Spinal cord (tissue), 10 donors: Measurements from ENCODE around the gene CCDC88C. TPM values are rescaled to one million over a fixed set of nuclear protein-coding genes. Genes with fewer than 3 reads are reported as not detected.

ENCODE experiments used
- DNase-seq, 6 donors: peaks; one replicate each; pipeline versions ENCODE4 v3.0.0 to v3.0.0-alpha.2; 2013 to 2015; ENCODE audit warnings: low spot score in 6 of 6, low read depth in 4 of 6
- H3K27ac ChIP-seq: one replicate; pipeline ENCODE4 v1.5.1; 2013; ENCODE audit warnings: low read depth, low read length, control low read depth
- H3K27me3 ChIP-seq: one replicate; pipeline ENCODE4 v1.6.1; 2013; ENCODE audit warnings: low read length; ENCODE audit not compliant: control insufficient read depth, insufficient read depth
- H3K36me3 ChIP-seq: one replicate; pipeline ENCODE4 v1.6.1; 2013; ENCODE audit warnings: low read length; ENCODE audit not compliant: control insufficient read depth, insufficient read depth
- H3K4me1 ChIP-seq: one replicate; pipeline ENCODE4 v1.6.1; 2013; ENCODE audit warnings: low read length; ENCODE audit not compliant: control insufficient read depth, insufficient read depth
- H3K4me3 ChIP-seq: one replicate; pipeline ENCODE4 v1.5.1; 2013; ENCODE audit warnings: low read depth, low read length, control low read depth
- H3K9me3 ChIP-seq: one replicate; pipeline ENCODE4 v1.6.1; 2013; ENCODE audit warnings: low read length; ENCODE audit not compliant: control insufficient read depth, insufficient read depth
- WGBS: methylation state at CpG from one replicate; pipeline ENCODE4 v1.1.5; 2013; ENCODE audit warnings: missing lambda C conversion rate; ENCODE audit not compliant: insufficient coverage; 5-methylcytosine and 5-hydroxymethylcytosine counted together
- polyA plus RNA-seq, 2 donors: library from polyadenylated mRNA; unstranded; fragments of 120-200 nt; gene quantifications; one replicate each; pipeline ENCODE4 v1.2.1, GENCODE V29; 2013; ENCODE audit not compliant: insufficient read length in 2 of 2
- total RNA-seq, 2 donors: library from RNA; depleted of rRNA in 1 of 2; stranded (reverse); fragments of 120-200 nt in 1 of 2; fragments of >200 nt in 1 of 2; gene quantifications; one replicate each; pipeline versions ENCODE4 v1.2.3 to v1.2.4, GENCODE V29; 2013 to 2014
- donor health status: healthy.

CCDC88C gene
- total and polyA plus RNA-seq, 4 donors: 8.8 to 22.6 (median 19.9) TPM

DNA sequence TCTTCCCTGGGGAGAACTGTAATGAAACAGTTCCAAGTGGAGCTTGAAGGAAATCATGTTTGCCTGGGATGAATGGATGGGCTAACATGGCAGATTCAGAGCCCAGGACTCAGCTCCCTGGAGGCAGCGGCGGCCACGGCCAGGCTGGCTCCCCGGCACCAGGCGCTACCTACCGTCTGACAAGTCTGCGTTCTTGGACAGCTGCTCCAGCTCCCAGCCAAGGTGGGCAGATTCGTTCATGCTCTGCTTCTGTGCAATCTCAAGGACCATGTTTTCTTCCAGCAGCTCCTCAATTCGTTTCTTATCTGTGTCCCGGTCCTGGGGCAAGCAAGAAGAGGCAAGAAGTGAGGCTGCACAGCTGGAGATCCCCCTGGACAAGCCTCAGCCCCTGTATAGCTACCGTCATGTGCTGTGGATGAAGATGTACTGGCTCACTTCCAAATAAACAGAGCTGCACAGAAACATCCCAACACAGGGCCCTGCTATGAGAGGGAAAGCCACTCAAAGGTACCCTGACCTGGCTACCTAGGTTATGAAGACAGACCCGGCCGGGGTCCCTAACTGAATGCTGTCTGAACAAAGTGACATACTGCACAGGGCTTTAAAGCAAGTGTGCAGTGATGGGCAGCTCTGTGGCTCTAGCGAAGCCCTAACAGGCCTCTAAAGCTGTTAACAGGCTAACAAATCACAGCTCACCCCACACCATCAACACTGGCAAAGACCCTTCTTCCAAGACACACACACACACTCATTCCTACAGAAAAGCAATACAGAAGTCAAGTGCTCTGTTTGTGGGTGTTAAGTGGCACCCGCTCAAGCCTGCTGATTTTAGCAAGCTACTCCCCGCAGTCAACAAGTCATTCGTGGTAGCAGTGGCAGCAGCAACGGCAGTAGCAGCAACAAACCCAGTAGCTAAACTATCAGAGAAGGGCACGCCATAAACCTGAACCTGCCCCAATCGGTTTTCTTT, 92.7 kb downstream of the CCDC88C start:
- Histone ChIP-seq H3K27ac (peak overlapping the region; percentile 30), H3K4me3 (no peak overlapping the region), H3K36me3 (peaks cover 23% of the 10 kb centered on the region), H3K4me1 (peaks cover 36% of the 10 kb centered on the region), H3K9me3 (no peaks in the 10 kb centered on the region), H3K27me3 (no peaks in the 10 kb centered on the region)
- WGBS: 70% methylated on average over 19 of the region's 20 CpGs
- DNase-seq: peak in 1 of 6 donors; percentile 37

DNA sequence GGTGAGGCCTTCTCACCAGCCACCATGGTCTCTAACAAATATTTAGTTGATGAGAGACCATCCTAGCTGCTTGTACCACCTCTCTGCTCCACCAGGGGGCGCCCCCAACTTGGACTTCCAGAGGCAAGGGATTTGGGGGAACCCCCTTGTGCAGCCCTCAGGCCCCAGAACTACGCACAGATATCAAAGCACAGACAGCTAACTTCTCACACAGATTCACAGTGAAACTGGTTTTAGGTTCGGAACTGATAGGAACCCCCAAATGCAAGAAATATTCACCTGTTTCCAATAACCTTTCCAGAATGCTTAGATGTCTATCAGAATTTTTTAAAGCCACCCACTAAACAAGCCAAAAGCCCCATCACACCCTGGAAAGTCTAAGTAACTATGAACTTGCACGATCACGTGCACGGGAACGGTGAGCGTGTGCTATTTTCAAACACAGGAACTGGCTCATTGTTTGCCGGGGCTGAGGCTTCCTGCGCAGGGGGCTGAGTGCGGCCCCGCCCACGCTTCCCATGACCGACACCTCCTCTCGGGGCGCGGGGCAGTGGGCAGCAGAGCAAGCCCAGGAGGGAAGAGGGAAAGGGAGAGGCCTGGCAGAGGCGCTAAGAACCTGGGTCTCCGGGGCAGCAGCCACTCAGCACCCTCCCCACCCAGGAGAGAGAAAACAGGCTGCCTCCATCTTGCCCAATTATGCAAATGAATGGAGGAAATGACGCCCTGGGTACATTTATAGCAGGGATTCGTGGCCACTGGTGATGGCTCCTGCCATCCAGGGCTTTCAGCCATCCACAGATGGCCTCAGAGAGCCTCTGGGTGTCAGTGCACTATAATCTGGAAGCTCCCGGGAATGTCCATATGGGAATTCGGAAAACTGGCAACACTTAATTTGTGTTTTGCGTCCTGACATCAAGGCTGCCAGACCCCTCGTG, 93.7 kb downstream of the CCDC88C start:
- H3K4me3 ChIP-seq: no peak overlapping the region
- H3K9me3 ChIP-seq: no peaks in the 10 kb centered on the region
- H3K36me3 ChIP-seq: peaks cover 29% of the 10 kb centered on the region
- H3K27ac ChIP-seq: peak overlapping the region; percentile 30
- no peaks in the 10 kb centered on the region for H3K27me3 ChIP-seq
- peaks cover 36% of the 10 kb centered on the region for H3K4me1 ChIP-seq
- DNase-seq: peak; percentile 50 to 95 (median 78)
- WGBS: 36% methylated on average over 16 of the region's 25 CpGs

DNA sequence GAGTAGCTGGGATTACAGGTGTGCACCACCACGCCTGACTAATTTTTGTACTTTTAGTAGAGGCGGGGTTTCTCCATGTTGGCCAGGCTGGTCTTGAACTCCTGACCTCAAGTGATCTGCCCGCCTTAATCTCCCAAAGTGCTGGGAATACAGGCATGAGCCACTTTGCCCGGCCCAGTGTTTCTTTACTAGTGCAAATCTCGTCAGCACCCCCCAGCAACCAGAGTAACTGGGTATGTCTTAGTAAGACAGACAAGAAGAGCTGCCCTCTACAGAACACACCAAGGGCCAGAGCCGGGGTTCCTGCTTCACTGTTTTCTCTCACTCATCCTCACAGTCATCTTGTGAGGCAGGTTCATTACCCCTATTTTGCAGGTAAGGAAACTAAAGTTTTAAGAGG, 94.6 kb downstream of the CCDC88C start:
- peak overlapping the region; percentile 7 for H3K27ac ChIP-seq
- WGBS: 93% methylated on average over 2 of the region's 6 CpGs
- no peaks in the 10 kb centered on the region for H3K9me3 ChIP-seq
- H3K4me1 ChIP-seq: peaks cover 36% of the 10 kb centered on the region
- no peak for DNase-seq
- no peak overlapping the region for H3K4me3 ChIP-seq
- peaks cover 33% of the 10 kb centered on the region for H3K36me3 ChIP-seq
- no peaks in the 10 kb centered on the region for H3K27me3 ChIP-seq

DNA sequence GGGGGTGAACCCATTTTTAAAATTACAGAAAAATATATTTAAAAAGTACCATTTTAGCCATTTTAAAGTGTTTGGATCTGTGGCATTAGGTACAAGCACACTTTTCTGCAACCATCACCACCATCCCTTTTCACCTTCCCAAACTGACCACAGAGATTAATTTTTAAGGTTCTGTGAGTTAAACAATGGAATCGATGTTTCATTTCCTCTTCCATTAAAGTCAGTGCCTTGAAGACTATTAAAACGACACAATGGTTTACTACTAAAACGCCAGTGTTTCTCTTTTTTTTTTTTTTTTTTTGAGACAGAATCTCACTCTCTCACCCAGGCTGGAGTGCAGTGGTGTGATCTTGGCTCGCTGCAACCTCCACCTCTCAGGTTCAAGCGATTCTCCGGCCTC, 95.0 kb downstream of the CCDC88C start:
- peaks cover 36% of the 10 kb centered on the region for H3K4me1 ChIP-seq
- no CpG with 5 or more reads among the region's 6 CpGs for WGBS
- no peak overlapping the region for H3K4me3 ChIP-seq
- peaks cover 36% of the 10 kb centered on the region for H3K36me3 ChIP-seq
- H3K9me3 ChIP-seq: no peaks in the 10 kb centered on the region
- no peak for DNase-seq
- H3K27ac ChIP-seq: no peak overlapping the region
- no peaks in the 10 kb centered on the region for H3K27me3 ChIP-seq

DNA sequence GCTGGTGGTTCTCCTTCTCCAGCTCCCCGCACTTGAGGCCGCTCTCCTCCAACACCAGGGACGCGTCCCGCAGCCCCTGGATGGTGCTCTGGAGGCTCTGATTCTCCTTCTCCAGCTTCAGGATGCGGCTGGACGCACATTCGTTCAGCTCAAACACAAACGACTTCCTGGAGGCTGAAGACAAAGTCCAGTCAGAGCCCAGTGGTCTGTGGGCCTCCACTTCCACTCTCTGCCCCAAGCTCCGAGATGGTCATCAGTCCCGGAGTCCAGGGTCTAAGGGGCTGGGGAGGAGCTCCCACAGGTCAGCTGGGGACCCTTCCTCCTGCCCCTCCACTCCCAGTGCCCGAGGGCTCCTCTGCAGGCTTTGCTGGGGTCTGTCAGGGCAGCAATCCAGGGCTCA, 96.5 kb downstream of the CCDC88C start:
- H3K4me1 ChIP-seq: peaks cover 33% of the 10 kb centered on the region
- no peaks in the 10 kb centered on the region for H3K9me3 ChIP-seq
- H3K36me3 ChIP-seq: peaks cover 49% of the 10 kb centered on the region
- 86% methylated on average over 12 of the region's 12 CpGs for WGBS
- H3K4me3 ChIP-seq: no peak overlapping the region
- DNase-seq: no peak
- H3K27ac ChIP-seq: no peak overlapping the region
- H3K27me3 ChIP-seq: no peaks in the 10 kb centered on the region

DNA sequence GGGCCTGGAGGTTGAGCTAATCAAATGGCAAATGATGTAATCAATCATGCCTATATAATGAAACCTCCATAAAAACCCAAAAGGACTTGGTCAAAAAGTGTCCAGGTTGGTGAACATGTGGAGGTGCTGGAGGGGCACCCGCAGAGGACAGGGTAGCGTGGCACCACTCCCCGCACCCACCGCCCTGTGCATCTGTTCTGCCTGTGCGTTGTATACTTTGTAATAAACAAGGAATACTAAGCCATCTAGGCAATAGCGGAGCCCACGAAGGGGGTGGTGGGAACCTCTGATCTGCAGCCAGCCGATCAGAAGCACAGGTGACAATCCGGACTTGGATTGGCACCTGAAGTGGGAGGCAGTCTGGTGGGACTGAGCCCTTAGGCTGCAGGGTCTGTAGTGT, 97.4 kb downstream of the CCDC88C start:
- Histone ChIP-seq H3K36me3 (peaks cover 57% of the 10 kb centered on the region), H3K4me3 (no peak overlapping the region), H3K9me3 (no peaks in the 10 kb centered on the region), H3K4me1 (peaks cover 32% of the 10 kb centered on the region), H3K27me3 (no peaks in the 10 kb centered on the region), H3K27ac (no peak overlapping the region)
- 100% methylated on average over 8 of the region's 9 CpGs for WGBS
- no peak for DNase-seq

DNA sequence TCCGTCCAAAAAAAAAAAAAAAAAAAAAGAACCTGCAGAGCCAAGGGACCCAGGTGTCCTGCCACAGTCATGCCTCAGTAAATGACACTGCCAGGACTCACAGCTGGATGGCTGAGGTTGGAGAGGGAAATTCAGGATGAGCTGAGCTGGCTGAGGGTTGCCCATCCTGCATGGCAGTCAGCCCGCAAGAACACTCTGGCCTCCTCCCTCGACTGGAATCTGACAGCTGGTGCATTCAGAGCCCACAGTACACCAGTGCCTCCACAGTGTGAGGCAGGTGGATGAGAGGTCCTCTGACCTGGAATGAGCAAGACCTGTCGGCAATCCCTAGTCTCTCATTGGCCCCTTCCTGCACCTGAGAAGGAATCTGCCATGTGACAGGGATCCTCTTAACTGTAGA, 98.7 kb downstream of the CCDC88C start:
- no peak overlapping the region for H3K27ac ChIP-seq
- WGBS: 84% methylated on average over 4 of the region's 4 CpGs
- H3K4me3 ChIP-seq: no peak overlapping the region
- H3K9me3 ChIP-seq: no peaks in the 10 kb centered on the region
- H3K27me3 ChIP-seq: no peaks in the 10 kb centered on the region
- DNase-seq: no peak
- peaks cover 62% of the 10 kb centered on the region for H3K36me3 ChIP-seq
- peaks cover 21% of the 10 kb centered on the region for H3K4me1 ChIP-seq

DNA sequence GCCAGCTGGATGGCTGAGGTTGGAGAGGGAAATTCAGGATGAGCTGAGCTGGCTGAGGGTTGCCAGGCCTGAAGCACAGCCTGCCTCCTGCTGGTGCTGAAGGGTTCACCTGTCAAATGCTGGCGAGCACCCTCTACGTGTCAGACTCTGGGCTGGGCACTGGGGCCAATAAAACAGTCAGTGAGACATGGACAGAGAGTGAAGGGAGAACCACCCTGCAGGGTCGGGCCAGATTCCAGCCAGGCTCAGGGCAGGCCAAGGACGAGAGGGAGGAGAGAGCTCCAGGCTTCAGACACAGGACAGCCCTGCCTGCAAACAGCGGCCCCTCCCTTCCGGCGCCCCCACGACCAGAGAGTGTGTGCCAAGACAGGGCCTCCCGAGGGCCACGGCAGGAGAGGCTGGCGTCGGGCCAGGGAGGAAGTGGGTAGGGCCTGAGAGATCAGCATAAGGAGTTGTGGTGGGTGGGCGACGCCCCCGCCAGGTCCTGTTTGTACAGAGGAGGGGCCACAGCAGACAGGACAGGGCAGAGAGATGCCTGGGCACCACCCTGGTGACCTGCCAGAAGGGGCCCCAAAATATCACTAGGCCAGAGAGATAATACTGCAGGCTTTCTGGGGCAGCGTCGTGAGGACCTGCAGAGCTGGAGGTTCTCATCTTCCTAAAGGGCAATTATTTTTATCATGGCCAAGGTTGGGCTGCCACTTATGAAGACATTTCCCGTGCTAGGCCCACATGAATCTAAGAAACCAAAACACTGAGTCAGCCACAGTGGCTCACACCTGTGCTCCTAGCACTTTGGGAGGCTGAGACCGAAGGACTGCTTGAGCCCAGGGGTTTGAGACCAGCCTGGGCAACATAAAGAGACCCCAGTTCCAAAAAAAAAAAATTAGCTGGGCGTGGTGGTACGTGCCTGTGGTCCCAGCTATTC, 100.0 kb downstream of the CCDC88C start:
- Histone ChIP-seq H3K27me3 (no peaks in the 10 kb centered on the region), H3K27ac (no peak overlapping the region), H3K4me3 (no peak overlapping the region), H3K9me3 (no peaks in the 10 kb centered on the region), H3K36me3 (peaks cover 72% of the 10 kb centered on the region), H3K4me1 (peaks cover 12% of the 10 kb centered on the region)
- peak in 1 of 6 donors; percentile 36 for DNase-seq
- WGBS: 64% methylated on average over 21 of the region's 21 CpGs

DNA sequence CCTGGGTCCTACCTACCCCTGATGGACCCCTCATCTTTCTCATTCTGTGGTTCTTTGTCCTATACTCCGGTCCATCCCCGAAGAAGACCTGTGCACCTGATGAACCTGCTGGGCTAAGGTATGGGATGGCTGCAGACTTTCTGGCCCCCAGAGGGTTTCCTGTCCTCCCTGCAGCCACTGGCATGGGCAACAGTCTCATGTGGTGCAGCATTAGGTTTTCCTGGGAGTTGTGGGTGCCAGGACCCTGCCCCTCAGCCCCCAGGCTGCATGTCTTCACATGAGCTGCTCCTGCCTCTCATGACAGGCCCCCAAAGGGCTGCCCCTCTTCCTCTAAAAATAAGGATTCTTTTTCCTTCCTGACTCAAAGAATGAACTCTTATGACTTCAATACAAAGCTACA, 100.9 kb downstream of the CCDC88C start:
- H3K27me3 ChIP-seq: no peaks in the 10 kb centered on the region
- no peaks in the 10 kb centered on the region for H3K9me3 ChIP-seq
- no peak for DNase-seq
- H3K4me3 ChIP-seq: no peak overlapping the region
- H3K27ac ChIP-seq: no peak overlapping the region
- 100% methylated on average over 1 of the region's 2 CpGs for WGBS
- peaks cover 12% of the 10 kb centered on the region for H3K4me1 ChIP-seq
- peaks cover 76% of the 10 kb centered on the region for H3K36me3 ChIP-seq
